ENCODE data around the gene TMUB2. TPM values are rescaled to one million over a fixed set of nuclear protein-coding genes. Genes with fewer than 3 reads are reported as not detected.
A peak's percentile ranks its signal among the peaks of the same experiment; 100 is the strongest.

TMUB2 gene
- total and polyA plus RNA-seq, 2 of the 13 experiments (the other 11 are each of a cell fraction or from before 2014, with no cell fraction given), result 26.9 to 50.8 TPM

DNA sequence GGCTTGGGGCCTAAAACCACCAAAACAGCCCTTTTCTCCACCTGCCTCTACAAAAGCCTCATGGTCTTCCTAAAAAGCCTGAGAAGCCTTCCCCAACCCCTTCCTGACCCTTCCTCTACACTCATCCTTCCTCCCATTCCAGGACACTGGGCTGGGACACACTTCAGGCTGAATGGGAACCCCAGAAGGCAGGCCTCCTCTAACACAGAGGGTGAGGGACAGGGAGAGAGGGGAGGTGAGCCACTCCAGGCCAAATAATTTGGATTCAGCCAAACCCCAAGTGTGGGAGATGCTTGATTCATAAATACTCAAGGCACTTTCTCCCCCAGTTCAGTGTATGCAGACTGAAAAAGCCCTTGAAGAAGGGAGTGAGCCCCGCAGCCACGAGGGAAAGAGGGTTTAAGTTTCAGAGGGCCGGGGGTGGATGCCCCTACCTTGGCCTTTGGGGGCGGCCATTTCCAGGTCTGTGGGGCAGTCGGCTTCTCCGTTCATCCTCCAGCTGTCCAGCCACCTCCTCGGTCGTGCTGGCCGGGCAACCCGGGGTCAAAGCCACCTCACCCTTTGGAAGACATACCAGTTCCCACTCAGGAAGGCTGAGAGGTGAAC is 31.1 kb downstream of the TMUB2 start (continued):
- TF ChIP-seq ZNF451 (CRISPR knock-in tag; IDR thresholded peaks at IDR 0.05), result no peak
- TF ChIP-seq, protein P1, sequence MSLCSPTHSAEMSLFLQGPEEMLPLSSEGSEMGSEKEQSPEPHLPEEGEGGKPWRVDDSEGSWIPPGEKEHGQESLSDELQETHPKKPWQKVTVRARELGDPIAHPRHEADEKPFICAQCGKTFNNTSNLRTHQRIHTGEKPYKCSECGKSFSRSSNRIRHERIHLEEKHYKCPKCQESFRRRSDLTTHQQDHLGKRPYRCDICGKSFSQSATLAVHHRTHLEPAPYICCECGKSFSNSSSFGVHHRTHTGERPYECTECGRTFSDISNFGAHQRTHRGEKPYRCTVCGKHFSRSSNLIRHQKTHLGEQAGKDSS (CRISPR knock-in tag; IDR thresholded peaks at IDR 0.05; ENCODE audit: borderline replicate concordance, low read depth), result no peak
- TF ChIP-seq KDM5B (CRISPR knock-in tag; IDR thresholded peaks at IDR 0.05; ENCODE audit: borderline replicate concordance), result no peak
- TF ChIP-seq SETDB1 (CRISPR knock-in tag; IDR thresholded peaks at IDR 0.05; ENCODE audit: borderline replicate concordance), result no peak
- TF ChIP-seq, protein P2, sequence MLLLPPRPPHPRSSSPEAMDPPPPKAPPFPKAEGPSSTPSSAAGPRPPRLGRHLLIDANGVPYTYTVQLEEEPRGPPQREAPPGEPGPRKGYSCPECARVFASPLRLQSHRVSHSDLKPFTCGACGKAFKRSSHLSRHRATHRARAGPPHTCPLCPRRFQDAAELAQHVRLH (CRISPR knock-in tag; IDR thresholded peaks at IDR 0.05; ENCODE audit: borderline replicate concordance, low read depth), result no peak
- no peak for TF ChIP-seq SP1 (IDR thresholded peaks at IDR 0.05)
- no peak for TF ChIP-seq SP1 (CRISPR knock-in tag; IDR thresholded peaks at IDR 0.05)
- no peak for TF ChIP-seq ZNF891 (CRISPR knock-in tag; IDR thresholded peaks at IDR 0.05)
- TF ChIP-seq ZNF101 (CRISPR knock-in tag; IDR thresholded peaks at IDR 0.05; ENCODE audit: borderline replicate concordance, low read depth), result no peak
- TF ChIP-seq ZNF430 (CRISPR knock-in tag; IDR thresholded peaks at IDR 0.05), result peak; percentile 80; the same call in 1 of the 2 replicates
- TF ChIP-seq ZNF709 (CRISPR knock-in tag; IDR thresholded peaks at IDR 0.05), result no peak; the same call in 1 of the 2 replicates
- TF ChIP-seq, protein P3, sequence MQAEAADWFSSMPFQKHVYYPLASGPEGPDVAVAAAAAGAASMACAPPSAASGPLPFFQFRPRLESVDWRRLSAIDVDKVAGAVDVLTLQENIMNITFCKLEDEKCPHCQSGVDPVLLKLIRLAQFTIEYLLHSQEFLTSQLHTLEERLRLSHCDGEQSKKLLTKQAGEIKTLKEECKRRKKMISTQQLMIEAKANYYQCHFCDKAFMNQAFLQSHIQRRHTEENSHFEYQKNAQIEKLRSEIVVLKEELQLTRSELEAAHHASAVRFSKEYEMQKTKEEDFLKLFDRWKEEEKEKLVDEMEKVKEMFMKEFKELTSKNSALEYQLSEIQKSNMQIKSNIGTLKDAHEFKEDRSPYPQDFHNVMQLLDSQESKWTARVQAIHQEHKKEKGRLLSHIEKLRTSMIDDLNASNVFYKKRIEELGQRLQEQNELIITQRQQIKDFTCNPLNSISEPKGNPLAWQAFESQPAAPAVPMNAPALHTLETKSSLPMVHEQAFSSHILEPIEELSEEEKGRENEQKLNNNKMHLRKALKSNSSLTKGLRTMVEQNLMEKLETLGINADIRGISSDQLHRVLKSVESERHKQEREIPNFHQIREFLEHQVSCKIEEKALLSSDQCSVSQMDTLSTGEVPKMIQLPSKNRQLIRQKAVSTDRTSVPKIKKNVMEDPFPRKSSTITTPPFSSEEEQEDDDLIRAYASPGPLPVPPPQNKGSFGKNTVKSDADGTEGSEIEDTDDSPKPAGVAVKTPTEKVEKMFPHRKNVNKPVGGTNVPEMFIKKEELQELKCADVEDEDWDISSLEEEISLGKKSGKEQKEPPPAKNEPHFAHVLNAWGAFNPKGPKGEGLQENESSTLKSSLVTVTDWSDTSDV (CRISPR knock-in tag; IDR thresholded peaks at IDR 0.05), result no peak
- no peak for TF ChIP-seq RARG (CRISPR knock-in tag; IDR thresholded peaks at IDR 0.05; ENCODE audit: low read depth)
- no peak for TF ChIP-seq KDM2A (CRISPR knock-in tag; IDR thresholded peaks at IDR 0.05; ENCODE audit: borderline replicate concordance, low read depth)
- no peak for TF ChIP-seq SRSF4 (IDR thresholded peaks at IDR 0.05; ENCODE audit: low read depth, low read length, poor library complexity, severe bottlenecking)
- TF ChIP-seq, protein P4, sequence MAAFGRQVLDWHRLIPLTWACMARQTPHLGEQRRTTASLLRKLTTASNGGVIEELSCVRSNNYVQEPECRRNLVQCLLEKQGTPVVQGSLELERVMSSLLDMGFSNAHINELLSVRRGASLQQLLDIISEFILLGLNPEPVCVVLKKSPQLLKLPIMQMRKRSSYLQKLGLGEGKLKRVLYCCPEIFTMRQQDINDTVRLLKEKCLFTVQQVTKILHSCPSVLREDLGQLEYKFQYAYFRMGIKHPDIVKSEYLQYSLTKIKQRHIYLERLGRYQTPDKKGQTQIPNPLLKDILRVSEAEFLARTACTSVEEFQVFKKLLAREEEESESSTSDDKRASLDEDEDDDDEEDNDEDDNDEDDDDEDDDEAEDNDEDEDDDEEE (CRISPR knock-in tag; IDR thresholded peaks at IDR 0.05), result peak; percentile 86; the same call in 1 of the 2 replicates
- TF ChIP-seq ZNF468 (CRISPR knock-in tag; IDR thresholded peaks at IDR 0.05), result no peak
- TF ChIP-seq HIVEP1 (CRISPR knock-in tag; IDR thresholded peaks at IDR 0.05), result peak; percentile 10; the same call in 1 of the 2 replicates
- TF ChIP-seq, protein P5, sequence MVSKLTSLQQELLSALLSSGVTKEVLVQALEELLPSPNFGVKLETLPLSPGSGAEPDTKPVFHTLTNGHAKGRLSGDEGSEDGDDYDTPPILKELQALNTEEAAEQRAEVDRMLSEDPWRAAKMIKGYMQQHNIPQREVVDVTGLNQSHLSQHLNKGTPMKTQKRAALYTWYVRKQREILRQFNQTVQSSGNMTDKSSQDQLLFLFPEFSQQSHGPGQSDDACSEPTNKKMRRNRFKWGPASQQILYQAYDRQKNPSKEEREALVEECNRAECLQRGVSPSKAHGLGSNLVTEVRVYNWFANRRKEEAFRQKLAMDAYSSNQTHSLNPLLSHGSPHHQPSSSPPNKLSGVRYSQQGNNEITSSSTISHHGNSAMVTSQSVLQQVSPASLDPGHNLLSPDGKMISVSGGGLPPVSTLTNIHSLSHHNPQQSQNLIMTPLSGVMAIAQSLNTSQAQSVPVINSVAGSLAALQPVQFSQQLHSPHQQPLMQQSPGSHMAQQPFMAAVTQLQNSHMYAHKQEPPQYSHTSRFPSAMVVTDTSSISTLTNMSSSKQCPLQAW (CRISPR knock-in tag; IDR thresholded peaks at IDR 0.05), result peak; percentile 33; the same call in 1 of the 2 replicates
- no peak for TF ChIP-seq CHD2 (IDR thresholded peaks at IDR 0.05; ENCODE audit: low read depth, low read length)
- TF ChIP-seq ISX (CRISPR knock-in tag; conservative IDR thresholded peaks at IDR 0.05), result no peak
- TF ChIP-seq, protein P6, sequence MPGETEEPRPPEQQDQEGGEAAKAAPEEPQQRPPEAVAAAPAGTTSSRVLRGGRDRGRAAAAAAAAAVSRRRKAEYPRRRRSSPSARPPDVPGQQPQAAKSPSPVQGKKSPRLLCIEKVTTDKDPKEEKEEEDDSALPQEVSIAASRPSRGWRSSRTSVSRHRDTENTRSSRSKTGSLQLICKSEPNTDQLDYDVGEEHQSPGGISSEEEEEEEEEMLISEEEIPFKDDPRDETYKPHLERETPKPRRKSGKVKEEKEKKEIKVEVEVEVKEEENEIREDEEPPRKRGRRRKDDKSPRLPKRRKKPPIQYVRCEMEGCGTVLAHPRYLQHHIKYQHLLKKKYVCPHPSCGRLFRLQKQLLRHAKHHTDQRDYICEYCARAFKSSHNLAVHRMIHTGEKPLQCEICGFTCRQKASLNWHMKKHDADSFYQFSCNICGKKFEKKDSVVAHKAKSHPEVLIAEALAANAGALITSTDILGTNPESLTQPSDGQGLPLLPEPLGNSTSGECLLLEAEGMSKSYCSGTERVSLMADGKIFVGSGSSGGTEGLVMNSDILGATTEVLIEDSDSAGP (CRISPR knock-in tag; IDR thresholded peaks at IDR 0.05; ENCODE audit: borderline replicate concordance), result peak; percentile 60; the same call in 1 of the 2 replicates

Data from HepG2 (cell line).